NCI-H2196 treated with DMSO at 0.1 percent for 48 hours (cell line): ENCODE data around the gene RAB3C.

ENCODE experiments used
- DNase-seq: peaks from one replicate; lab custom pipeline; 2025; ENCODE audit not compliant: unreplicated experiment; lab: John Stamatoyannopoulos, UW

RAB3C gene

DNA sequence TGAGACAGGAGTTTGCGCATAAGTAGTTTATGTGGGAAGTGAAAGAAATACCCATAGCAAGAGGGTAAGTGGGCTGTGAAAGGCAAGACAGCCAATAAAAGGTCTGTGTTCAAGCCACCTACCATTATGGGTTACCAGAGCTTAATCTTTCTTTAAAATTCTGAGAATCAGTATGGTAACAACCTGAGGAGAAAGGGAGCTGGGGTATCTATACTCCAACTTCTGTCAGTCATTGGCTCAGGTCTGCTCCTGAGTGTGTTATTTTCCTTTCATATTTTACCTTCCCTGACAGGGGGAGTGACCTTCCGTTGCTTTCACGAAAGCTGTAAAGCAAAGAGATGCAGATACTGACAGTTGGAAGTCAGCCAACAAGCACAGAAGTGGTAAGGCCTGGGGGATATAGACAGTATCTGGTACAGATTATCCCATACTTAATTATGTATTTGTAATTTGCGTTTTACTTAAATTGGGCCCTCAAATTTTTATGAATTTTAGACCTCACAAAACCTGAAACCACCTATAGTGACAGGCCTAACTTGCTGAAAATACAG lies 233.4 kb downstream of the RAB3C start:
- DNase-seq, result no peak

DNA sequence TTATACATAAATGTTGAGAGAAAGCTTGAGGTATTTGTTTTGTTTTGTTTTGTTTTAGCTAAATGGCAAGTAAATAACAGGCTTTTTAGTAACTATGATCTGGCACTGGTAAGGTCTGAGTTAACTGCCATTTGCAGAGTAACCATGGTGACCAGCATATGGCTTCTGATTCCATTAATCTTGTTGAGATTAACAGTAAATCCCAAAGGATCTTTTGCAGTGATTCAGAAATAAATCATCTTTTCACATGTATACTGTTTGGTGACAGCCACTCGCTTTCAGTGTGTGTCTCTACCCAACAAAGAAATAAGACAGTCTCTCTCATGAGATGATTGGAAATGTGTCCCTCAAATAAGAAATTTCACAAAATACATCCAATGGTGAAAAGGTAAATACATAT lies 235.6 kb downstream of the RAB3C start:
- DNase-seq, result no peak

DNA sequence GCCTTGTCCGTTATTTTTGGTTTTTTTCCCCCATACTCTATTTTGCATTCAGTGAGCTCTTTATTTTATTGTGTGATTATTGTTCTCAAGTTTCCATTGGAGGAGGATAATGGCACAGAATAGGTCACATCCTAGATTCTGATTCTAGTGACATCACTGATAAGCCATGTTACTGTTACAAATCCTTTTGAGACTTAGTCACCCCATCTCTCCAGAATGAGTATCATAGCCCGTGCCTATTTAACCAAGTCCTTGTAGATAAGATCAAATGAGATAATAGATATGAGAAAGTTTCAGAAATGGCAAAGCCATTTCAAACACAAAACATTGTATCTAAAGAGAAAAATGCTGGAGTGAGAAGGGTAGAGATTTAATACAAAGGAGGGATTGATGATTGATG lies 242.6 kb downstream of the RAB3C start:
- DNase-seq, result no peak

DNA sequence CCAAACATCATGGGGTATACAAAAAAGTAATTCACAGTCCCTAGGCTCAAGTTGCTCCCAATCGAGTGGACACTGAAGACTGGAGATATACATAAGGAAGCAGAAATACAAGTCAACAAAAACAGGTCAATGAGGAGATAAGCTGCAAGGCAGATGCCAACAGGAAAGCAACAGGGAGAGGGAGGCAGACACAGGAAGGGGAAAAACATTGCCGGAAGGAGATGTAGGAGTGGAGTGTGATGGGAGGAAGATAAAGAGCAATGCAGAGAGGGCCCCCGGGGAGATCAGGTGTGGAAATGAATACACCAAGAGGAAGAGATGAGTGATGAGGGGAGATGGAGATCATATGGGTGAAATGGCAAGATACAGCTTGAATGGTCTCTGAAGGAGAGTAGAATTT lies 243.0 kb downstream of the RAB3C start:
- DNase-seq, result no peak

DNA sequence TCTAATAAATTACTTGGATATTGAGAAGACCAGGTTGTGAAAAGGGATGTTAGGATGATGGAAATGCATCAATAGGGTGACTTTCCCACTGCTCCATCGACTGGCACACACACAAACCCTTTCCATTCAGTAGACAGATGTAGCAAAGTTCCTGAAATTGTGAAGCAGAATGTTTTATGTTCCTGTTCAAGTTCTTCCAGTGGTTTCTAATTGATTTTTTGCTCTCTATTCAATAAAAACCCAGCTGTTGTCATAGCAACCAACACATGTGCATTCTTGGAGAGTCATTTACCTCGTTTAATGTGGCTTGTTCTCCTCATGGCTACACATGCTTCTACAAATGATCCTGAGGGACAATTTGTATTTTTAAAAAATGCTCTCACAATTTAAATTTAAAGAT lies 244.6 kb downstream of the RAB3C start:
- no peak for DNase-seq

DNA sequence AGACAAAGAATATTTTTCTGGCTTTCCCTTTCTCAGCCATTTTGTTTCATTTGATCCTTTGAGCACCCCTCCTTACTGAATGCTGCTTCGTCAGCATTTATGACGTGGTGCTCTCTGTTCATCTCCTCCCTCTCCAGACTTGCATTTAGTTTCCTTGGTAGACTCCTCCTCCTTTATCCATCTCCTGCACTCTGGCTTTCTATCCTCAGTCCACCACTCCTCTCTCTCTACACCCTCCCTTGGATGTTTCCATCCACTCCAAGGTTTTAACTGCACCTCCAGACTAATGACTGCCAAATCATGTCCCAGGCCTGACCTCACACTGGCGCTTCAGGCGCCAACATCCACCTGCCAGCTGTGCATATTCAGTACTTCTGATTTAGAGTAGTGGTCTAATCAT lies 245.4 kb downstream of the RAB3C start:
- no peak for DNase-seq

DNA sequence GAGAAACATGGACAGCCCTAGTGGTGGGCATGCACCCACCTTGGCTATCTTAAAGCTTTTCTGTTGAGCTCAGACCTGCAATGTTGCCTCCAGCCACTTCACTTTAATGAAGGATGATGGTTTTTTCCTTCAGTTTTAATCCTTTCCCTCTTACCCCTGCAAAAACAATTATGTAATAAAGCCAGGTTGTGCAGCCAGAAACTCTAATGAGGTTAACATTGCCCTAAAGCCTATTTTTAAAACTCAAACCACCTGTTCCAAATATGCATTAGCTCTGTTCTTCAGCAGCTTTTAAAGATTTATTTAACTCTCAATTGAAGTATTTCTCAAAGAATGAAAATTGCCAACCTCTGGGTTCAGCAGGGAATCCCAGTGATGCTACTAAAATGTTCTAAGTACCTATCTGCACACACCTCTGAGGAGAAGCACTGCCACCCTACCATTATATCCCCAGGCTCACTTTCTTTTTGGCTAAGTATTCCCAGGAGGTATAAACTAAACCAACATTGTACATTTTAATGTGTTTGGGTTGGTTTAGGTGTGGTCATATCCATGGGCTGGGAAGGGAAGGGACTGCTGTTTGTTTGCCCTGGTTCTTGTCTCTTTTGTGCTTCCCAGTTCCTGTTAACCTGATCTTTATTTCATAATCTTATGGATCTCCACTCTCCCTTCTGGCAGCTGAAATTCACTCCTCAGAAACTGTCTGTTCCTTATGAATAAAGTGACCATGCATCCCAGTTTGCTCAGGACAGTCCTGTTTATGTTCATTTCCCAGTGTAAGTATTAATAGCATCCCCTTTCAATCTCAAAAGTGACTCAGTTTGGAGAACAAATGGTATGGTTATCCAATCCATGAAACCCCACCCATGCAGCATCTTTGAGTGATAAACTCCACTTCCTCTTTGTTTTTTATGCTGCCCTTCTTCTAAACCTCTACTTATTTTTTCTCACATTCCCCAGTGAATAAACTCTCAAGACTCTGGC lies 251.7 kb downstream of the RAB3C start:
- no peak for DNase-seq

DNA sequence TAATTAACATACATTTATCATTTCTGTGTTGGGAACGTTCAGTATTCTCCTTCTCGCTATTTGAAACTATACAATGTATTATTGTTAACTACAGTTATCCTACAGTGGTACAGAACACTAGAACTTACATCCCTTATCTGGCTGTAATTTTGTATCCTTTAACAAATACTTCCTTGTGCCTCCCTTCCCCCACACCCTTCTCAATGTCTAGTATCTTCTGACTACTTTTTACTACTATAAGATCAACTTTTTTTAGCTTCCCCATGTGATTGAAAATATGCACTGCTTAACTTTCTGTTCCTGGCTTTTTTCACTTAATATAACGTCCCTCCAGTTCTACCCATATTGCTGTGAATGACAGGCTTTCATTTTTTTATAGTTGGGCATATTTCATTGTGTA lies 253.5 kb downstream of the RAB3C start:
- no peak for DNase-seq

DNA sequence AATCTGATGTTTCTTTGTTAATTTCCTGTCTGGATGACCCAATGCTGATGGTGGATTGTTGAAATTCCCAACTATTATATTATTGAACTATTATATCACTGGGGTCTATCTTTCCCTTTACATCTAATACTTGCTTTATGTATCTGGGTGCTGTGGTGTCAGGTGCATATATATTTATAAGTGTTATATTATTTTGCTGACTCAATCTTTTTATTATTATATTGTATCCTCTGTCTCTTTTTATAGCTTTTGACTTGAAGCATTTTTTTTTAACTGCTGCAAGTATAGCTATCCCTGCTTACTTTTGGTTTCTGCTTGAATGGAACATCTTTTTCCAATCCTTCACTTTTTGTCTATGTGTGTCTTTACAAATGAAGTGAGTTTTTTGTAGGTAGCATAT lies 255.9 kb downstream of the RAB3C start:
- DNase-seq, result no peak

DNA sequence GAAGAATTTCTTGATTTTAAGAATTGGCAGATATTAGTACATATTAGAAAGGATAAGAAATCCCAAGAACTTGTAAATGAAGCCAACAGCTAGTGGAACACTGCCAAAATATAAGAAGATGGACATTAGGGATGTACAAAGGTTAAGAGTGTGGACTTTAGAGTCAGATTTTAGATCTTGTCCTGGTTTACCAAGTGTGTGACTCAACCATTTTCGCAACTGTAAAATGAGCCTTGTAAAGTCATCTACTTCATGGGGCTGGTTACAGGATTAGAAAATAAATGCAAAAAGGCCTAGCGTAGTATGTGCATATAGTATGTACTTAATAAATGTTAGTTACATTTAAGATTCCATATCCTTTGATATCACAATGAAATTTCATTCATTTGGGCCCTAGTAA lies 260.0 kb downstream of the RAB3C start:
- no peak for DNase-seq

DNA sequence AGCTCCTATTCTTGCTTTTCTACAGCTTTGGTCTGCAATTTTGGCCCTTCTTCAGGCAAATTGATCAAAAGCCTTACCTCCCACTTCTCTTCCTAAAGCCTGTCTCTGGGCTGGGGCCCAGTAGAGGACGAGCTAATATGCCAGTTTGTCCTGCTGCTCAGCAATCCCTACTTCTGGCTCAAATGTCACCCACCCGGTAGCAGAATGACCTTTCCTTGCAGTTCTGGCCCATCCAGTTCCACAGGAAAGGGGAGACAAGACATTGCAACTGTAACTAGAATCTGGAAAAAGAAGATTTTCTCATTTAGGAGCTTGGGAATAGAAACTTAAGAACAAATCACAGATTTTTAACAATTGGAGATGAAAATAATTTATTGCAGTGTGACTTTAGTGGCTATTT lies 261.5 kb downstream of the RAB3C start:
- no peak for DNase-seq

DNA sequence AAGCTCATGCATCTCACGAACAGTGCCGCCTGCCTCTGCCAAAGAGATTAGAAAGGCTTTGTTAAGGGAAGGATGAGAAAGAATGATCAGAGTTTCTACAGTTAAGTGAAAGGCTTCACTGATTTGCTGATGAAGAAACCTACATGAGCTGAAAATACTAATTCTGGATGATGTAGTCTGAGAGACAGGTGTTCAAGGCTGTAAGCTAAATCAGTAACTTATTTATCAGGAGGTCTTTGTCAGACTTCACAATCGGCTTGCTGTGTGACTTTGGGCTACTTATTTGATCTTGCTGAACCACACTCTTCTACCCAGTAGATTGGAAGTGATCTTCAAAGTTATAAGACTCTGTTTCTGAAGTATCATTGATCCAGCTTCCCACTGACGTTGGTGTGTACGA lies 264.2 kb downstream of the RAB3C start:
- no peak for DNase-seq

DNA sequence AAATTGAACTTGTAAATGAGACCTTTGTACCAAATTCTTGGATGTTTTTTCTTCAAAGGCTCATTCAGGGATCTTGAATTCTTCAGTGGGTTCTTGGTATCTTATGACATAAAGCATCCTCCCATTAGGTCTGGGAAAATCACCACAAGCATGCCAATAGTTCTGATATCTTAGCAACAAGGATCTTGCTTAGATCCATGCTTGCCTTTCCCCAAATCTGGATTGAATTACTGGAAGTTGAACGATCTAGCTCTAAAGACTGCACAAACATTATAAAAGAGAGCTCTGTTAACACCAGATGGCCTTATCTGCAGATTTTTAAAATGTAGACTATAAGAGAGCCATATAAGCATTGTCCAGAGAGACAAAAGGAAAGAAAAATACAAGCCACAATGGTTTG lies 266.3 kb downstream of the RAB3C start:
- DNase-seq, result no peak

DNA sequence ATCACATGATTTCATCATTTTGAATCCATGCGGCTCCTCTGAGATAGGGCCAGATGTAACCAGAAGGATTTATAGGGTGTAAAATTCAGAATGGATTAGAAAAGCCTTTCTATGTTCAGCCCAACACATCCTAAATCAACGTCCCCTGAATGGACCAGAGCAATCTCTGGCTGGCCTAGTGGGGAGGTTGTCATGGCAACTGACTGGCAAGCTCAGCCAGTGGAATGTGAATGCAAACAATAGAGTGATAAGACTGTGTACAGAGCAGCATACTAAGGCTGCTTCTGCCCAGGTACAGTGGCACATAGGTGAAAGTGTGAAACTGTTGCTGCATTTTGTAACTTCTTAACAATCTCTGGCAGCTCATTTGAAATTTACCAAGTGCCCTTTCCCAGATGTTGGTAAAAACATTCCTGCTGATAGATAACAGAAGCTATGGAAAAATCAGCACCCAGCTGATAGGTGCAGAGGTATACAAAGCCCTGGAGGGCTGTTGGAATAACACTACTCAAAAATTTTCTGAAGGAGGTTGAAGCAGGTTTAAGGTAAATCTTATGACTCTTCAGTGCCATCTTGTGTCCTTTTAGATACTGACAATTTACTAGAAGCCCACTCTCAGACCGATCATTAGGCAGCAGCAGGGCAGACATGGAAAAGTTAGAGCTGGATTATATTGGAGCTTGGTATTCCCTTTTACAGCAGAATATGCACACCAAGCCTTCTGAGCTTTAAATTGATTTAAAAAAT lies 267.2 kb downstream of the RAB3C start:
- no peak for DNase-seq

DNA sequence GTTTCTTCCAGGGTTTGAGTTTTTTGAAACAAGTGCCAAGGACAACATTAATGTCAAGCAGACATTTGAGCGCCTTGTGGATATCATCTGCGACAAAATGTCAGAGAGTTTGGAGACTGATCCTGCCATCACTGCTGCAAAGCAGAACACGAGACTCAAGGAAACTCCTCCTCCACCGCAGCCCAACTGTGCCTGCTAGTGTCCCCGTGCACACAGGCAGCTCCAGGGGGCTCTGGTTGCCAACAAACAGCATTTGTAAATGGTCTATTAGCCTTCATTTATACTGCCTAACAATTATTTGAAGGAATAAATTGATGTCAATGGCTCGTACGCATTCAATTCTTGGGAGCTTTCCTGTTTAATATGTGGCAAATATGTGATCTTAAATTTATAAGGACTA lies 268.3 kb downstream of the RAB3C start:
- DNase-seq, result no peak

DNA sequence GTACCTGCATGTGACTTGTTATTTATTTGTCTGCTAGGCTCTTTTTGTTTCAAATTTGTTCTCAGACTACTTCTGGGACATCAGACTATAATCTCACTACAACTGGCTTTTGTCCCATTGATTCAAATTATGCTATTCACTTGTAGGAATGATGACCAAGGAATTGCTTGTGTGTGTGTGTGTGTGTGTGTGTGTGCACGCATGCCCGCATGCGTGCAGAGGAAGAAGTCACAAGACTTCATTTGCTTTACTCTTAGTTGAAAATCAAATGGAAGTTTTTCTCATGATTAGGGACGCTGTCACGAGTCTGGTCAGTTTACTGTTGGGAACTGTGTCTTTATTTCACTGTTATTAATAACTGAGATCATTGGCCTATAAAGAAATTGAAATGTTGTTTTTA lies 268.7 kb downstream of the RAB3C start:
- no peak for DNase-seq

DNA sequence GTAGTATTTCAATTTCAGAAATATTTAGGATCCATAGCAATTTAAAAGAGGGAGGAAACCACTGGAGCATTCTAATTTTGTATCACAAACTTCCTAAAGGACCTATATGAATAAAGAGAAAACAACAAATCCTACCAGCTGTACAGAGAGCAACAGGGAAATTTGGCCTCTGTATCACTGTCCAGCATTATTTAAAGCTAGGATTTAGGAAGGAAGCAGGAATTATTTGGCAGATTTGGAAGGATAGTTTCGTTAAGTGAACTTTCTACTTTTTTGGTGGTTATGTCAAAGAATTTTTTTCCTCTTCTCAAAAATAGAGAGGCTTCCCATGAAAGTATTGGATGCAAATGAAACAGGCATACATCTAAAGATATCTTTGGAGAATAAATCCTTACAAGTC lies 269.7 kb downstream of the RAB3C start:
- no peak for DNase-seq

DNA sequence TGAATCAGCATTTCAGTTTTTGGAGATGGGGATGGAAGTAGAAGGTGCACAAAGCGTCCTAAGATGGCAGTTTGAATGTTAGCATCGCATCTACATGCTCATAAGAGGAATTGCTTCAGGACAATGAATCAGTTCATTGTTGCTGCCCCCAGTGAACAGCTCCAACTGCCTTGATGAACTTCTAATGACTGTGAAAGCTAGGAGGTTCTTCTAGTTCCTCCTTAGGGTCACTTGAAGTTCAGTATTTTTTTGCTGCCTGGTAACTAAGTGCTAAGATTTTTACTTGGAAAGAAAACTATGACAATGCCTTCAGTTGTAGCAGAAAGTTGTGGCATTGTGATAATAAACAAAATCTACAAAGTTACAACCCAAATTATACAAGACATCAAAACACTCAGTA lies 271.6 kb downstream of the RAB3C start:
- DNase-seq, result no peak

DNA sequence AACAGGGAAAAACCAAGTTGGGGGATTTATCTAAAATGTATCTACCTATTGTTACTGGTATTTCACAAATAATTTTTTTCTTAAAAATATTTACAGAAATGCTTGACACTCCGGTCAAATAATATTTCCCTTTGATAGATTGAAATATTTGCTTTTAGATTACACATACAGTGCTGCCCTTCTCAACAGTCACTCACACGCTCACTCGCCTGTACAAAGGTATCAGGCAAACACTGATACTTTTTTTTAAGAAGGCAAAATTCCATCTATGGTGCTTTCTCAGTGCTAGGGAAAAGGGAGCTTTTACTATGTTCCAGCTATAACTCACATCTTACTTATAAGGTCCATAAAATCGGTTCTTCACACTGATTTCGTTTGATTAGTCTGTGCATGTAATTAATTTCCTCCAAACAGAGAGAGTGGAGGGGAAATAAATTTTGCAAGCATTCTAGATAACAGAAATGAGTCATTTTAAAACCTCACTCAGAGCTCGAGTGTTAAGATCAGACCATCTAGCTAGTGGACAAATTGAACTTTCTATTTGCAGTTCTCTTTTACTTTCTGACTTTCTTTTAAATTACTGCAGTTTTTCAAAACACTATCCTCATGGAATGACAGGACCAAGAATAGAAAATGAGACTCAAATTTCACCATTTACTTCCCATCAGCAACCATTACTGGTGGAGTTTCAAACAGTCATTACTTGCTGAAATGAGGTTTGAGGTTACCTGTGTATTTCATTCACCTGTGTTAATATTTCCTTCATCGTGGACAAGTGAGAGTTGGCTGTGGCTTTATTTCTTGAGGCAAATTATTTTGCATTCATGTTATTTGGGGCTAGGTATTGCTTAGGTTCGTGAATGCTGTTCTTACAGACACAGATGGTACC lies 273.2 kb downstream of the RAB3C start:
- DNase-seq, result no peak

DNA sequence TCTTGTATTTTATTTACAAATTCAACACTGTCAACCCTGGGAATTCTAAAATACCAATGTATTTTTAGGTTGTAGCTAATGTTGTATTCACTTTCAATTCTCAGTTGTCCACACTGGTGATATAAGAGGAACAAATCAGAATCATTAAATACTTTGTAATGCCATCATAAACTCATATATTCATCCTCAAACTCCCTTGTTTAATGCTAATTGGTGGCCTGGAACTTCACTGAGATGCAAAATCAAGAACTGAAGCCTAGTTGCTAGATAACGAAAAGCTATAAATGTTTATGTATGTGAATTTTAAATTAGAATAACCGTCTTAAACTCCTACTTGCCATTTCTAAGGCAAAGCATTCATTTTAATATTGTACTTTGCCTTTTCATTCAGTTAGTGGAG lies 274.7 kb downstream of the RAB3C start:
- DNase-seq, result no peak

DNA sequence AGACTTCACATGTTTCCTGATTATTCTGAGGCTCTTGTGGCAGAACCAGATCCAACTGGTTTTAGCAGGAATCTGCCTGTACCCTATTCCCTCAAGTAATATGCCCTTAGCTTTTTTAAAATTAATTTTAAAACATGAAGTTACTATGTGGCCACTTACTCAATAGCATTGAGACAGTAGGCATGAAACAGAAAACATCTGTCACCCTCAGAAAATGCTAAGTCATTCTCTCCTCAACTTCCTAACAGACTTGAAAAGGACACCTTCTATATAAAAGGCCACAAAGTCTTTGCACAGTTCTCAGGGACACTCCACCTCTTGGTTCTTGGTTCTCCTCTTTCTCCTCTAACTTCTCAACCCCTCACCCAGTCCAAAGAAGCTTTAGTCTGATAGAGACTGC lies 277.8 kb downstream of the RAB3C start:
- DNase-seq, result no peak
